ENCODE results near the gene GPR37.

DNA sequence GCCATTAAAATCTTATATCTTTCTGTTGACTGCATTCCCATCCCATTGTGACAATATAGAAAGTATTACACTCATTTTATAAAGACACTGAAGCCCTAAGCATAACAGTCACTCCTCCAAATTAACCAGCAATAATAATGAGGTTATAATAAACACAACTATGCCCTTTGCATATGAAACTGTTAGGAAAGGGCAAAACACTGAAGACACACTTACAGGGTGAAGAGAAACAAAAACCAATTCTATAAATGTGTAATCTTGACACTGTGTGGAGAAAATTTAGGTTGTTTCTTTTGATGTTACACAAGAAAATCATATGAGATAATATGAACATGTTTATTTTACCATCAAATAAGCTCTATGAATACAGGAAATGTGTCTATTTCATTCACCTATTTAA, 14.0 kb upstream of the GPR37 start:
- no peak for TF ChIP-seq POLR2A (IDR thresholded peaks at IDR 0.05)
- TF ChIP-seq, protein P1, sequence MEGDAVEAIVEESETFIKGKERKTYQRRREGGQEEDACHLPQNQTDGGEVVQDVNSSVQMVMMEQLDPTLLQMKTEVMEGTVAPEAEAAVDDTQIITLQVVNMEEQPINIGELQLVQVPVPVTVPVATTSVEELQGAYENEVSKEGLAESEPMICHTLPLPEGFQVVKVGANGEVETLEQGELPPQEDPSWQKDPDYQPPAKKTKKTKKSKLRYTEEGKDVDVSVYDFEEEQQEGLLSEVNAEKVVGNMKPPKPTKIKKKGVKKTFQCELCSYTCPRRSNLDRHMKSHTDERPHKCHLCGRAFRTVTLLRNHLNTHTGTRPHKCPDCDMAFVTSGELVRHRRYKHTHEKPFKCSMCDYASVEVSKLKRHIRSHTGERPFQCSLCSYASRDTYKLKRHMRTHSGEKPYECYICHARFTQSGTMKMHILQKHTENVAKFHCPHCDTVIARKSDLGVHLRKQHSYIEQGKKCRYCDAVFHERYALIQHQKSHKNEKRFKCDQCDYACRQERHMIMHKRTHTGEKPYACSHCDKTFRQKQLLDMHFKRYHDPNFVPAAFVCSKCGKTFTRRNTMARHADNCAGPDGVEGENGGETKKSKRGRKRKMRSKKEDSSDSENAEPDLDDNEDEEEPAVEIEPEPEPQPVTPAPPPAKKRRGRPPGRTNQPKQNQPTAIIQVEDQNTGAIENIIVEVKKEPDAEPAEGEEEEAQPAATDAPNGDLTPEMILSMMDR (IDR thresholded peaks at IDR 0.05) = no peak
- no peak for TF ChIP-seq POLR2AphosphoS5 (IDR thresholded peaks at IDR 0.05)
- no peak for TF ChIP-seq EP300 (IDR thresholded peaks at IDR 0.05; ENCODE audit: low read depth)

All from transverse colon (tissue), 4 donors.